Bronchial epithelial cell (primary cell): ENCODE data around the gene PDE11A. TPM values are rescaled to one million over a fixed set of nuclear protein-coding genes. Genes with fewer than 3 reads are reported as not detected.

Experiments
- DNase-seq: peaks from one replicate; pipeline ENCODE4 v3.0.0-alpha.2; 2010; ENCODE audit warnings: low read depth
- FAIRE-seq: peaks from 2 replicates; lab custom pipeline; 2011; peaks lifted over from hg19 to GRCh38; lab: Jason Lieb, UNC
- H3K27me3 ChIP-seq: 2 replicates; pipeline ENCODE4 v1.5.1; 2011; ENCODE audit warnings: low read length; ENCODE audit not compliant: control insufficient read depth, insufficient read depth
- H3K36me3 ChIP-seq: 2 replicates; pipeline ENCODE4 v1.5.1; 2011; ENCODE audit warnings: low read length; ENCODE audit not compliant: control insufficient read depth, insufficient read depth
- H3K4me3 ChIP-seq: 2 replicates; pipeline ENCODE4 v1.5.1; 2011; ENCODE audit warnings: mild to moderate bottlenecking, low read depth, low read length, control low read depth
- total RNA-seq: library from RNA; depleted of rRNA; stranded (reverse); fragments of >200 nt; gene quantifications from 2 replicates; pipeline ENCODE4 v1.2.1, GENCODE V29; 2014
- TF ChIP-seq, protein P1 (sequence below): IDR thresholded peaks from 2 replicates; pipeline ENCODE4 v1.5.1; 2011; ENCODE audit warnings: mild to moderate bottlenecking, moderate library complexity, low read length, control low read depth, inconsistent platforms; ENCODE audit not compliant: insufficient read depth, severe bottlenecking

PDE11A gene
- total RNA-seq, 1 donor from 2014 or later = not detected

DNA sequence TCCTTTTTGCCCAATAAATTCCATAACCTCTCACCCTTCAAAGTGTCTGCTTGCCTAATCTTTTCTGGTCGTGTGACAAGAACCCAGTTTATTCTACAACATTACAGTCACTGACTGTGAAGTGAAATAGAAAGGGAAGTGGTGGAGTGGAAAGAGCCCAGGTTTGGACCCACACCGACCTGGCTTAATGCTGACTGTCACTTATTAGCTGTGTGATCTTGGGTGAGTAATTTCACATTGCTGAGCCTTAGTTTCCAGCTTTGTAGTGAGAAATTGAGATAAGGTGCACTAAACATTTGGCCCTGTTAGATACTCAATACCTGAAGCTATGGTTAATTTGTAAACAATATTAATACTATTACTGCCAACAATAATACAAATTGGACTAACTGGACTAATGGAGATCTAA, 388.9 kb downstream of the PDE11A start:
- no peak for DNase-seq
- no peak for FAIRE-seq
- H3K36me3 ChIP-seq = no peaks in the 10 kb centered on the region
- TF ChIP-seq, protein P1, sequence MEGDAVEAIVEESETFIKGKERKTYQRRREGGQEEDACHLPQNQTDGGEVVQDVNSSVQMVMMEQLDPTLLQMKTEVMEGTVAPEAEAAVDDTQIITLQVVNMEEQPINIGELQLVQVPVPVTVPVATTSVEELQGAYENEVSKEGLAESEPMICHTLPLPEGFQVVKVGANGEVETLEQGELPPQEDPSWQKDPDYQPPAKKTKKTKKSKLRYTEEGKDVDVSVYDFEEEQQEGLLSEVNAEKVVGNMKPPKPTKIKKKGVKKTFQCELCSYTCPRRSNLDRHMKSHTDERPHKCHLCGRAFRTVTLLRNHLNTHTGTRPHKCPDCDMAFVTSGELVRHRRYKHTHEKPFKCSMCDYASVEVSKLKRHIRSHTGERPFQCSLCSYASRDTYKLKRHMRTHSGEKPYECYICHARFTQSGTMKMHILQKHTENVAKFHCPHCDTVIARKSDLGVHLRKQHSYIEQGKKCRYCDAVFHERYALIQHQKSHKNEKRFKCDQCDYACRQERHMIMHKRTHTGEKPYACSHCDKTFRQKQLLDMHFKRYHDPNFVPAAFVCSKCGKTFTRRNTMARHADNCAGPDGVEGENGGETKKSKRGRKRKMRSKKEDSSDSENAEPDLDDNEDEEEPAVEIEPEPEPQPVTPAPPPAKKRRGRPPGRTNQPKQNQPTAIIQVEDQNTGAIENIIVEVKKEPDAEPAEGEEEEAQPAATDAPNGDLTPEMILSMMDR = no peak
- H3K27me3 ChIP-seq = no peaks in the 10 kb centered on the region
- no peak overlapping the region for H3K4me3 ChIP-seq

DNA sequence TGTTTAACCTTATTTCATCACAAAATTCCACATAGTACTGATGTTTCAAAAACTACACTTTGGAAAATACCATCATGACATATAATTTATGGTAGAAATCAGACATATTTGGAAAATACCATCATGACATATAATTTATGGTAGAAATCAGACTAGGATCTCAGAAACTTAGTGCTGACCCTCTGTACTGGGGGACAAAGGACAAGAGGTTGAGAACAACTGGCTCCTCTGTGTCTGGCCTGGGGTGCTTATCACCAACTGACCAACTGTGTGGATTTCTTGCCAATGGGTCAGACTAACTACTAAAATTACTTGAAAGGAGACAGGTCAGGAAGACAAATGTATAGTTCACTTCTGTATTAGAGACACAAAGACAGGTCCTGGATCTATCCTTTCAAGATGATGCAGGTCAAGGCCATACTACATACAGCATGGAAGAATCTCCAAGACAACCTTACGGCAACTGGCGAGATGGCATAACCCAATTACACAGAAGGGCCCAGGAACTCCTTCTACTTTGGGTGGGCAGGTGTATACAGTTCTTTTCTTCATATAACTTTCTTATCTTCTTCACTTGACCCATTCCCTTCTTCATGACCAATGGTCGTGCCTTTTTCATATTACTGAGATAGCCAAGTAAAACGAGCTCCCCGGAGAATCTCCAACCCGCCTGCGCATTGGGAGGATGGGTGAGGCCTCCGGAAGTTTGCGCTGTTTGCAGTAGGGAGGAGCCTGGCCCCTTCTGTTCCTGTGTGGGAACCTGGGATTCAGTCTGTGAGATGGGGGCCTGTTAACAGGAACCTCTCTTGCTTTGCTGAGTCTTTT, 389.5 kb downstream of the PDE11A start:
- TF ChIP-seq, protein P1 = no peak
- DNase-seq = no peak
- FAIRE-seq = no peak
- H3K27me3 ChIP-seq = no peaks in the 10 kb centered on the region
- no peak overlapping the region for H3K4me3 ChIP-seq
- H3K36me3 ChIP-seq = no peaks in the 10 kb centered on the region

DNA sequence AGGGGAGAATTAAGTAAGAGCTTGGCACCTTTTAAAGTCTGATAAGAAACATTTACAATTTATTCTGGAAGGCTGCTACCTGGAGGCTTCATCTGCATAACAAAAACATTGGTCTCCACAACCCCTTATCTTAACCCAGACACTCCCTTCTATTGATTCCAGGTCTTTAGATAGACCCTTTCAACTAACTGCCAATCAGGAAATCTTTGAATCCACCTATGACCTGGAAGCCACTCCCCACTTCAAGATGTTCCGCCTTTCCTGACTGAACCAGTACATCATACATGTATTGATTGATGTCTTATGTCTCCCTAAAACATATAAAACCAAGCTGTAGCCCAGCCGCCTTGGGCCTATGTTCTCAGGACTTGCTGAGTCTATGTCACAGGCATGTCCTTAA, 390.6 kb downstream of the PDE11A start:
- Histone ChIP-seq H3K4me3 (no peak overlapping the region), H3K36me3 (no peaks in the 10 kb centered on the region), H3K27me3 (no peaks in the 10 kb centered on the region)
- no peak for FAIRE-seq
- no peak for DNase-seq
- TF ChIP-seq, protein P1 = no peak

DNA sequence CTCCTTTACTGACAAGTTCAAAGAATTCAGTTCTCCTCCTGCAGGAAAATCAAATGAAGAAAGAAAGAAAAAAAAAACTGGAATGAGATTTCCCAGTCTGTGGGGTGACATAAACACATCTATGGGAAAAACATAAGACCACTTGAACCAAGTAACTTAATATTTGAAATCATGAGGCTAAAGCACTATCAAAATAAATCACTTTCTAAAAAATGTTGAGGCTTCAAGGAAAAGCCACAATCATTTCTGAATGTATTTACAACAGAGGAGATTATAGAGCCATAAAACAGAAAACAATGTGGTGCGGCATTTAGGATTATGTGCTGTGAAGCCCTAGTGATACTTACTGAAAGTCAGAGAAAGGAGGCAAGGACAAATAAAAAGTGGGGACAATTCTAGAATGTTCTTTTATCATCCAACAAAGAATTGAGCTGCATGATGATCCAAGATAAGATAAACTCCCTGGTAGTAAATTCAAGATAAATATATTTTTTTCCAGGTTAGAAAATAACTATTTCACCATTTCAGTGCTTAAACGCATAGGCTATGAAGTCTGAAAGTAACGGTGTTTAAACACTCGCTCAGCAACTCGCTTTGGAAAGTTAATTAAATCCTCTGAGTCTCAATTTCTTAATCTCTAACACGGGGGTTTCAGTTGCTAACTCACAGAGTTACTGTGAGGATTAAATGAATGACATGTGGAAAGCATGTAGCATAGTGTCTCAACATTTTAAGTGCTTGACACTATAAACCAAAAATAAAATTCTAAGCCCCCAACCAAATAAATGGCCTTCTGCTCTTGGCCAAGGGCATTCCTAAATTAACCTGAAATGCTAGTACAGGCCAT, 391.5 kb downstream of the PDE11A start:
- Histone ChIP-seq H3K27me3 (no peaks in the 10 kb centered on the region), H3K36me3 (no peaks in the 10 kb centered on the region), H3K4me3 (no peak overlapping the region)
- DNase-seq (no peak), FAIRE-seq (no peak)
- TF ChIP-seq, protein P1 = no peak

DNA sequence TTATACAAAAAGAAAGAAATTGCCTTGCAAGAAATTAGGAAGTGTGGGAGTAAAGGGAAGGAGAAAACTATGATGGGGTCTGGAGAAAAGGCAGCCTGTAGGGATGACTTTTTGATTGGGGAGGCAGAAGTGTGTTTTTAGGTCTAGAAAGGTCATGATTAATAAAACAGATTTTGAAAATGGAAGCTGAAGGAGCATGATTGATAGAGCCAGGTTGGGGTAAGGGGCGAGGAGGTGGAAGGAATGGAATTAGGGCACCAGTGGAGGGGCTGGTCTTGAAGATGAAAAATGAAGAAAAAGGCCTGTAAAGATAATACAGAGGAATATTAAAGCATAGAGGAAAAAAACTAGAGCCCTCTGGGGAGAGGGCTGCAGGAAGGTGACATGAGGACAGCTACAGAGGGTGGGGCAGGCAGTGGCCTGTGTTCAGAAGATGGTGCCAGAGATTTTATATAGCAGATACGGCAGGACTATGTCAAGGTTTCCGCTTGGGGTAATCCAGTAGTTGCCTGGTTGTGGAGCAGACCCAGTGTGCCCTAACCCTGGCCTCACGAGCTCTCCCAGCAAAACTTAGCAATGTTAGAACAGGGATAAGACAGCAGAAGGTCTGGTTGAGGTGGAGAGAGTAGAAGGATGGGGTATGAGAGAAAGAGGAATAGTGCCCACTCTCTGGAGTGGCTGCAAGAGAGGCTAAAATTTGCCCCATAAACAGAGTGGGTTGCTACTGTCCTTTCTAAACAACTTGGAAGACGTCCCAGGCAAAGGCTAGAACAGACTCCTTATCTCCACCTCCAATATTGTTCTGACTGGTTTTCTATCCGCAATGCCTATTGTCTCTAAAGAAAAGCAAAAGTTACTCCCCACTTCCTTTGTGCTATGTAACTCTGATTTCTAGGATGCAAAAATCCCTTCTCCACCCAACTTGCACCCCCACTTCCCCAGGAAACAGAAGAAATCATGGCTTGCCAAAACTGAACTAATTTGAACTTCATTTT, 392.7 kb downstream of the PDE11A start:
- Histone ChIP-seq H3K36me3 (no peaks in the 10 kb centered on the region), H3K27me3 (no peaks in the 10 kb centered on the region), H3K4me3 (no peak overlapping the region)
- DNase-seq (no peak), FAIRE-seq (no peak)
- TF ChIP-seq, protein P1 = no peak
